WTC11 (cell line): ENCODE data around the gene ERLEC1. TPM values are rescaled to one million over a fixed set of nuclear protein-coding genes. Genes with fewer than 3 reads are reported as not detected.
A peak's percentile ranks its signal among the peaks of the same experiment; 100 is the strongest.

ENCODE experiments used
- ATAC-seq: fragments of 200-7000 bp; cut with Tn5 transposase; 2 replicates; pipeline ENCODE4 v1.10.0; 2021; ENCODE audit warnings: mild to moderate bottlenecking, moderate library complexity
- CTCF ChIA-PET: fragments of 300-600 bp; sonication (Branson Sonifier 250); formaldehyde crosslinking; loops from one replicate; lab custom pipeline; 2021; ENCODE audit warnings: antibody characterized with exemption; lab: Charles Lee
- POLR2A ChIA-PET: fragments of 350-600 bp; sonication (Branson Sonifier 250); formaldehyde crosslinking; loops from one replicate; lab custom pipeline; 2021; ENCODE audit warnings: antibody characterized with exemption; lab: Charles Lee
- DNase-seq: peaks from one replicate; pipeline ENCODE4 v3.0.0; 2021; ENCODE audit warnings: low spot score
- H3K27ac Mint-ChIP-seq: 2 replicates; pipeline ENCODE4 v1.8.0; 2021; ENCODE audit warnings: mixed read lengths
- H3K27me3 Mint-ChIP-seq: 2 replicates; pipeline ENCODE4 v1.8.0; 2021; ENCODE audit warnings: low read depth, mild to moderate bottlenecking, moderate library complexity, mixed read lengths
- H3K36me3 Mint-ChIP-seq: 2 replicates; pipeline ENCODE4 v1.8.0; 2021; ENCODE audit warnings: mixed read lengths
- H3K4me1 Mint-ChIP-seq: 2 replicates; pipeline ENCODE4 v1.8.0; 2022; ENCODE audit warnings: mixed read lengths
- H3K4me3 Mint-ChIP-seq: 2 replicates; pipeline ENCODE4 v1.8.0; 2021; ENCODE audit warnings: mild to moderate bottlenecking, moderate library complexity, mixed read lengths
- H3K9me3 Mint-ChIP-seq: 2 replicates; pipeline ENCODE4 v1.8.0; 2021; ENCODE audit warnings: mixed read lengths
- ESRRA ChIP-seq: sonication (generic); formaldehyde crosslinking; IDR thresholded peaks from 2 replicates; pipeline ENCODE4 v1.8.1; 2022; ENCODE audit warnings: mild to moderate bottlenecking, missing genetic modification reagents, borderline replicate concordance
- FOXJ3 ChIP-seq: sonication (generic); formaldehyde crosslinking; IDR thresholded peaks from 2 replicates; pipeline ENCODE4 v1.9.0; 2021; ENCODE audit warnings: missing genetic modification reagents, mild to moderate bottlenecking, borderline replicate concordance
- FOXP1 ChIP-seq: sonication (generic); formaldehyde crosslinking; IDR thresholded peaks from 2 replicates; pipeline ENCODE4 v1.8.0; 2022; ENCODE audit warnings: missing genetic modification reagents, mild to moderate bottlenecking, moderate library complexity, borderline replicate concordance
- GABPB1 ChIP-seq: sonication (generic); formaldehyde crosslinking; IDR thresholded peaks from 2 replicates; pipeline ENCODE4 v1.8.1; 2023; ENCODE audit warnings: mild to moderate bottlenecking, missing genetic modification reagents
- GRHL2 ChIP-seq: fragments of 250-450 bp; sonication (Bioruptor Pico); IDR thresholded peaks from 2 replicates; pipeline ENCODE4 v1.8.0; 2022; ENCODE audit warnings: mild to moderate bottlenecking, moderate library complexity; ENCODE audit not compliant: insufficient replicate concordance, severe bottlenecking
- JUN ChIP-seq: sonication (generic); formaldehyde crosslinking; IDR thresholded peaks from 2 replicates; pipeline ENCODE4 v1.8.0; 2023; ENCODE audit warnings: mild to moderate bottlenecking, missing genetic modification reagents
- NFATC4 ChIP-seq: fragments of 250-450 bp; sonication (Bioruptor Pico); IDR thresholded peaks from 2 replicates; pipeline ENCODE4 v1.9.0; 2021; ENCODE audit warnings: mild to moderate bottlenecking
- NFYB ChIP-seq: sonication (generic); formaldehyde crosslinking; conservative IDR thresholded peaks from 2 replicates; pipeline ENCODE4 v1.8.0; 2022; ENCODE audit warnings: low read depth, missing genetic modification reagents
- NR3C1 ChIP-seq: sonication (generic); formaldehyde crosslinking; conservative IDR thresholded peaks from 2 replicates; pipeline ENCODE4 v1.8.1; 2023; ENCODE audit warnings: low read depth, mild to moderate bottlenecking, missing genetic modification reagents
- RELA ChIP-seq: sonication (generic); formaldehyde crosslinking; IDR thresholded peaks from 2 replicates; pipeline ENCODE4 v1.8.1; 2022; ENCODE audit warnings: missing genetic modification reagents, mild to moderate bottlenecking, borderline replicate concordance
- SMAD3 ChIP-seq: sonication (generic); formaldehyde crosslinking; IDR thresholded peaks from 2 replicates; pipeline ENCODE4 v1.8.0; 2022; ENCODE audit warnings: missing genetic modification reagents, mild to moderate bottlenecking, borderline replicate concordance
- SOX15 ChIP-seq: fragments of 250-450 bp; sonication (Bioruptor Pico); IDR thresholded peaks from 2 replicates; pipeline ENCODE4 v1.9.0; 2021; ENCODE audit warnings: mild to moderate bottlenecking
- ZNF219 ChIP-seq: sonication (generic); formaldehyde crosslinking; IDR thresholded peaks from 2 replicates; pipeline ENCODE4 v1.8.0; 2023; ENCODE audit warnings: missing genetic modification reagents, mild to moderate bottlenecking, borderline replicate concordance
- ZNF396 ChIP-seq: fragments of 250-450 bp; sonication (Bioruptor Pico); IDR thresholded peaks from 2 replicates; pipeline ENCODE4 v1.8.0; 2021; ENCODE audit warnings: mild to moderate bottlenecking, moderate library complexity, borderline replicate concordance
- total RNA-seq: library from RNA; stranded (reverse); gene quantifications from 3 replicates; pipeline ENCODE4 v1.2.3, GENCODE V29; 2021
- TF ChIP-seq, protein P1 (sequence below): sonication (generic); formaldehyde crosslinking; IDR thresholded peaks from 2 replicates; pipeline ENCODE4 v1.8.1; 2022; ENCODE audit warnings: mild to moderate bottlenecking, missing genetic modification reagents, moderate library complexity, borderline replicate concordance
- TF ChIP-seq, protein P2 (sequence below): fragments of 250-450 bp; sonication (Bioruptor Pico); IDR thresholded peaks from 2 replicates; pipeline ENCODE4 v1.8.0; 2021; ENCODE audit warnings: mild to moderate bottlenecking
- TF ChIP-seq, protein P3 (sequence below): sonication (generic); formaldehyde crosslinking; IDR thresholded peaks from 2 replicates; pipeline ENCODE4 v1.8.1; 2023; ENCODE audit warnings: mild to moderate bottlenecking, missing genetic modification reagents
- TF ChIP-seq, protein P4 (sequence below): sonication (generic); formaldehyde crosslinking; IDR thresholded peaks from 2 replicates; pipeline ENCODE4 v1.8.0; 2022; ENCODE audit warnings: mild to moderate bottlenecking, missing genetic modification reagents
- TF ChIP-seq, protein P5 (sequence below): fragments of 200-600 bp; IDR thresholded peaks from 2 replicates; pipeline ENCODE4 v1.8.0; 2022; ENCODE audit warnings: antibody characterized with exemption
- TF ChIP-seq, protein P6 (sequence below): sonication (generic); formaldehyde crosslinking; IDR thresholded peaks from 2 replicates; pipeline ENCODE4 v1.8.1; 2022; ENCODE audit warnings: low read depth, mild to moderate bottlenecking, moderate library complexity, missing genetic modification reagents, borderline replicate concordance

The ERLEC1 gene
- total RNA-seq, 1 experiment from 2014 or later, result 26.5 TPM

DNA sequence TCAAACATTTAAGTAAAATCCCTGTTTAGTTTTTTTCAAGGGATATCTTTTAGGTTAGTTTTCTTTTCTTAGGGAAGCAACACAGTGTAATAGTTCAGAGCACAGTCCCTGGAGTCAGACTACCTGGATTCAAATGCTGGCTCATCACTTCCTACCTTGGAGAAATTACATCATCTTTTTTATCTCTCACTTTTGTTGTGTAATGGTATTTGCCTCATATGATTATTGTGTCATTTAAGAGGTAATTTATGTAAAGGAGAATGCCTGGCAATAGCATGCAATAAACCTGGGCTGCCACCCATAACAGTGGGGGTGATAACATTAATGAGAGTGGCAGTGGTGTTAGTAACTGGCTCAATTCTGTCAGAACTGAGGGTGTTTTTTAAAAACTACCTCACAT, 26.3 kb downstream of the ERLEC1 start:
- no peak overlapping the region for H3K4me3 Mint-ChIP-seq
- no peak overlapping the region for H3K27ac Mint-ChIP-seq
- ATAC-seq (no peak), DNase-seq (no peak)
- TF ChIP-seq, protein P1, sequence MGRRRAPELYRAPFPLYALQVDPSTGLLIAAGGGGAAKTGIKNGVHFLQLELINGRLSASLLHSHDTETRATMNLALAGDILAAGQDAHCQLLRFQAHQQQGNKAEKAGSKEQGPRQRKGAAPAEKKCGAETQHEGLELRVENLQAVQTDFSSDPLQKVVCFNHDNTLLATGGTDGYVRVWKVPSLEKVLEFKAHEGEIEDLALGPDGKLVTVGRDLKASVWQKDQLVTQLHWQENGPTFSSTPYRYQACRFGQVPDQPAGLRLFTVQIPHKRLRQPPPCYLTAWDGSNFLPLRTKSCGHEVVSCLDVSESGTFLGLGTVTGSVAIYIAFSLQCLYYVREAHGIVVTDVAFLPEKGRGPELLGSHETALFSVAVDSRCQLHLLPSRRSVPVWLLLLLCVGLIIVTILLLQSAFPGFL (CRISPR knock-in tag), result no peak
- TF ChIP-seq GRHL2, result no peak
- TF ChIP-seq, protein P2, sequence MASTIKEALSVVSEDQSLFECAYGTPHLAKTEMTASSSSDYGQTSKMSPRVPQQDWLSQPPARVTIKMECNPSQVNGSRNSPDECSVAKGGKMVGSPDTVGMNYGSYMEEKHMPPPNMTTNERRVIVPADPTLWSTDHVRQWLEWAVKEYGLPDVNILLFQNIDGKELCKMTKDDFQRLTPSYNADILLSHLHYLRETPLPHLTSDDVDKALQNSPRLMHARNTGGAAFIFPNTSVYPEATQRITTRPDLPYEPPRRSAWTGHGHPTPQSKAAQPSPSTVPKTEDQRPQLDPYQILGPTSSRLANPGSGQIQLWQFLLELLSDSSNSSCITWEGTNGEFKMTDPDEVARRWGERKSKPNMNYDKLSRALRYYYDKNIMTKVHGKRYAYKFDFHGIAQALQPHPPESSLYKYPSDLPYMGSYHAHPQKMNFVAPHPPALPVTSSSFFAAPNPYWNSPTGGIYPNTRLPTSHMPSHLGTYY (CRISPR knock-in tag), result no peak
- TF ChIP-seq, protein P3, sequence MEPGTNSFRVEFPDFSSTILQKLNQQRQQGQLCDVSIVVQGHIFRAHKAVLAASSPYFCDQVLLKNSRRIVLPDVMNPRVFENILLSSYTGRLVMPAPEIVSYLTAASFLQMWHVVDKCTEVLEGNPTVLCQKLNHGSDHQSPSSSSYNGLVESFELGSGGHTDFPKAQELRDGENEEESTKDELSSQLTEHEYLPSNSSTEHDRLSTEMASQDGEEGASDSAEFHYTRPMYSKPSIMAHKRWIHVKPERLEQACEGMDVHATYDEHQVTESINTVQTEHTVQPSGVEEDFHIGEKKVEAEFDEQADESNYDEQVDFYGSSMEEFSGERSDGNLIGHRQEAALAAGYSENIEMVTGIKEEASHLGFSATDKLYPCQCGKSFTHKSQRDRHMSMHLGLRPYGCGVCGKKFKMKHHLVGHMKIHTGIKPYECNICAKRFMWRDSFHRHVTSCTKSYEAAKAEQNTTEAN (CRISPR knock-in tag), result no peak
- TF ChIP-seq JUN (CRISPR knock-in tag), result no peak
- no peak for TF ChIP-seq NFYB (CRISPR knock-in tag)
- TF ChIP-seq, protein P4, sequence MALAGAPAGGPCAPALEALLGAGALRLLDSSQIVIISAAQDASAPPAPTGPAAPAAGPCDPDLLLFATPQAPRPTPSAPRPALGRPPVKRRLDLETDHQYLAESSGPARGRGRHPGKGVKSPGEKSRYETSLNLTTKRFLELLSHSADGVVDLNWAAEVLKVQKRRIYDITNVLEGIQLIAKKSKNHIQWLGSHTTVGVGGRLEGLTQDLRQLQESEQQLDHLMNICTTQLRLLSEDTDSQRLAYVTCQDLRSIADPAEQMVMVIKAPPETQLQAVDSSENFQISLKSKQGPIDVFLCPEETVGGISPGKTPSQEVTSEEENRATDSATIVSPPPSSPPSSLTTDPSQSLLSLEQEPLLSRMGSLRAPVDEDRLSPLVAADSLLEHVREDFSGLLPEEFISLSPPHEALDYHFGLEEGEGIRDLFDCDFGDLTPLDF (CRISPR knock-in tag), result no peak
- TF ChIP-seq SMAD3 (CRISPR knock-in tag), result no peak
- TF ChIP-seq NFATC4 (CRISPR knock-in tag), result no peak
- no peak for TF ChIP-seq ZNF219 (CRISPR knock-in tag)
- TF ChIP-seq SOX15 (CRISPR knock-in tag), result no peak
- TF ChIP-seq, protein P5, sequence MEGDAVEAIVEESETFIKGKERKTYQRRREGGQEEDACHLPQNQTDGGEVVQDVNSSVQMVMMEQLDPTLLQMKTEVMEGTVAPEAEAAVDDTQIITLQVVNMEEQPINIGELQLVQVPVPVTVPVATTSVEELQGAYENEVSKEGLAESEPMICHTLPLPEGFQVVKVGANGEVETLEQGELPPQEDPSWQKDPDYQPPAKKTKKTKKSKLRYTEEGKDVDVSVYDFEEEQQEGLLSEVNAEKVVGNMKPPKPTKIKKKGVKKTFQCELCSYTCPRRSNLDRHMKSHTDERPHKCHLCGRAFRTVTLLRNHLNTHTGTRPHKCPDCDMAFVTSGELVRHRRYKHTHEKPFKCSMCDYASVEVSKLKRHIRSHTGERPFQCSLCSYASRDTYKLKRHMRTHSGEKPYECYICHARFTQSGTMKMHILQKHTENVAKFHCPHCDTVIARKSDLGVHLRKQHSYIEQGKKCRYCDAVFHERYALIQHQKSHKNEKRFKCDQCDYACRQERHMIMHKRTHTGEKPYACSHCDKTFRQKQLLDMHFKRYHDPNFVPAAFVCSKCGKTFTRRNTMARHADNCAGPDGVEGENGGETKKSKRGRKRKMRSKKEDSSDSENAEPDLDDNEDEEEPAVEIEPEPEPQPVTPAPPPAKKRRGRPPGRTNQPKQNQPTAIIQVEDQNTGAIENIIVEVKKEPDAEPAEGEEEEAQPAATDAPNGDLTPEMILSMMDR, result no peak
- no peak for TF ChIP-seq GABPB1 (CRISPR knock-in tag)
- TF ChIP-seq NR3C1 (CRISPR knock-in tag), result no peak
- H3K4me1 Mint-ChIP-seq, result no peaks in the 10 kb centered on the region
- no peaks in the 10 kb centered on the region for H3K27me3 Mint-ChIP-seq
- ChIA-PET CTCF (no interaction called here), POLR2A (no interaction called here)
- H3K9me3 Mint-ChIP-seq, result no peaks in the 10 kb centered on the region
- peaks cover 45% of the 10 kb centered on the region for H3K36me3 Mint-ChIP-seq

DNA sequence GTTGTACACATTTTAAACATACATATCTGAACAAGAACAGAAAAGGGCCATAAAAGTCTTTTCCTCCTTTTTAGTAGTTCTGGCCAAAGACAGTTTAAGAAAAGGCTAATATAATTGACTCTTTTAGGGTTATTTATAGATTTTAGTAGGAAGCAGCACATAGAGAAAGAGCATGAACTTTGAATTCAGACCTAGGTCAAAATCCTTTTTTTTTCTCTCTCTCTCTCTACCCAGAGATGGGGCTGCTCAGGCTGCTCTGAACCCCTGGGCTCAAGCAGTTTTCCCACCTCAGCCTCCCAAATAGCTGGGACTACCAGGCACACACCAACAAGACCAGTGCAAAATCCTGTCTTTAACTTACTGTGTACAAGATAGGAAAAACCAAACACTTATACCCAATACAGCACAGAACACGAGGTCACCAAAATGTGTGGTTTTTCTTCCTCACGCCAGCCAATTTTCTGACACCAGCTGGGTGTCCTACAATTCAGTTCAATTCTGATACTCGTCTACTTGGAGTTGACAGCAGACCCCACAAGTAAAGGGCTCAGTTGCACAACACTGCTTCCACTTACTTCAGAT, 32.1 kb downstream of the ERLEC1 start:
- Mint-ChIP-seq H3K9me3 (no peaks in the 10 kb centered on the region), H3K27ac (peak overlapping the region; percentile 19; the same call in 1 of the 2 replicates)

More for the DNA sequence above, 32.1 kb downstream of the ERLEC1 start:
- ATAC-seq (no peak), DNase-seq (no peak)
- POLR2A ChIA-PET, result interaction anchor here (0.5 kb wide), 1 partner anchor 1478 kb away, joined by 3 read pairs; no protein-coding TSS in a partner anchor
- Mint-ChIP-seq H3K4me3 (no peak overlapping the region), H3K27me3 (no peaks in the 10 kb centered on the region), H3K36me3 (peaks cover 12% of the 10 kb centered on the region), H3K4me1 (peaks cover 8% of the 10 kb centered on the region; the same call in 1 of the 2 replicates)
- TF ChIP-seq, protein P3 (CRISPR knock-in tag), result no peak
- TF ChIP-seq, protein P4 (CRISPR knock-in tag), result no peak
- TF ChIP-seq, protein P1 (CRISPR knock-in tag), result no peak
- no peak for TF ChIP-seq FOXJ3 (CRISPR knock-in tag)
- no peak for TF ChIP-seq ESRRA
- TF ChIP-seq, protein P6, sequence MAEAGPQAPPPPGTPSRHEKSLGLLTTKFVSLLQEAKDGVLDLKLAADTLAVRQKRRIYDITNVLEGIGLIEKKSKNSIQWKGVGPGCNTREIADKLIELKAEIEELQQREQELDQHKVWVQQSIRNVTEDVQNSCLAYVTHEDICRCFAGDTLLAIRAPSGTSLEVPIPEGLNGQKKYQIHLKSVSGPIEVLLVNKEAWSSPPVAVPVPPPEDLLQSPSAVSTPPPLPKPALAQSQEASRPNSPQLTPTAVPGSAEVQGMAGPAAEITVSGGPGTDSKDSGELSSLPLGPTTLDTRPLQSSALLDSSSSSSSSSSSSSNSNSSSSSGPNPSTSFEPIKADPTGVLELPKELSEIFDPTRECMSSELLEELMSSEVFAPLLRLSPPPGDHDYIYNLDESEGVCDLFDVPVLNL (CRISPR knock-in tag), result no peak
- TF ChIP-seq SOX15 (CRISPR knock-in tag), result no peak
- no peak for TF ChIP-seq FOXP1
- no peak for TF ChIP-seq RELA
- no peak for TF ChIP-seq ZNF396
- CTCF ChIA-PET, result no interaction called here
